ENCODE data around the gene RNF144A. TPM values are rescaled to one million over a fixed set of nuclear protein-coding genes. Genes with fewer than 3 reads are reported as not detected.

RNF144A gene
- total and polyA plus RNA-seq, 10 of the 15 experiments (the other 5 are each of a cell fraction or from before 2014, with no cell fraction given), result 0.02 to 12.1 (median 0.48) TPM; not detected in 1

DNA sequence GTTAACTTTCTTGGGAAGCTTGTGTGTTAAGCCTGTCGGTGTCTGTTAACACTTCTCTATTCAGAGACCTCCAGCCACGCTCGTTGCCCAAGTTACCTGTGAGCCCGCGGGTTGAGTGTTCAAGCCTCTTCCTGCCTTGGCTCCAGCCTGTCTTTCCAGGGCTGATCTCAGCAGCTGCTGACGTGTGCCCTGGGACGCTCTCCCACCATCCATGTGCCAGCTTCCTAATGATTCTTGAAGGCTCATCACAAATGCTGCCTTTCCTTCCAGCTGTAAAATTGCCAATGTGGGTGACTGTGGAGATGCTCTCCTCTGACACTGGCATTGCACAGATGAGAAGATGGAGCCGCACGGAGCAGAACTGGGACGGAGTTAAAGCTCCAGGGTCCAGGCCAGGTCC, 6.1 kb downstream of the RNF144A start:
- SMC1A ChIA-PET (ENCODE audit: uncharacterized antibody, unreplicated experiment), result interaction anchor here (1.2 kb wide), 1 partner anchor 91 kb away, joined by 3 read pairs; no protein-coding TSS in a partner anchor
- TF ChIP-seq, protein P1, sequence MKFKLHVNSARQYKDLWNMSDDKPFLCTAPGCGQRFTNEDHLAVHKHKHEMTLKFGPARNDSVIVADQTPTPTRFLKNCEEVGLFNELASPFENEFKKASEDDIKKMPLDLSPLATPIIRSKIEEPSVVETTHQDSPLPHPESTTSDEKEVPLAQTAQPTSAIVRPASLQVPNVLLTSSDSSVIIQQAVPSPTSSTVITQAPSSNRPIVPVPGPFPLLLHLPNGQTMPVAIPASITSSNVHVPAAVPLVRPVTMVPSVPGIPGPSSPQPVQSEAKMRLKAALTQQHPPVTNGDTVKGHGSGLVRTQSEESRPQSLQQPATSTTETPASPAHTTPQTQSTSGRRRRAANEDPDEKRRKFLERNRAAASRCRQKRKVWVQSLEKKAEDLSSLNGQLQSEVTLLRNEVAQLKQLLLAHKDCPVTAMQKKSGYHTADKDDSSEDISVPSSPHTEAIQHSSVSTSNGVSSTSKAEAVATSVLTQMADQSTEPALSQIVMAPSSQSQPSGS (IDR thresholded peaks at IDR 0.05; ENCODE audit: low read length), result no peak
- TF ChIP-seq, protein P2, sequence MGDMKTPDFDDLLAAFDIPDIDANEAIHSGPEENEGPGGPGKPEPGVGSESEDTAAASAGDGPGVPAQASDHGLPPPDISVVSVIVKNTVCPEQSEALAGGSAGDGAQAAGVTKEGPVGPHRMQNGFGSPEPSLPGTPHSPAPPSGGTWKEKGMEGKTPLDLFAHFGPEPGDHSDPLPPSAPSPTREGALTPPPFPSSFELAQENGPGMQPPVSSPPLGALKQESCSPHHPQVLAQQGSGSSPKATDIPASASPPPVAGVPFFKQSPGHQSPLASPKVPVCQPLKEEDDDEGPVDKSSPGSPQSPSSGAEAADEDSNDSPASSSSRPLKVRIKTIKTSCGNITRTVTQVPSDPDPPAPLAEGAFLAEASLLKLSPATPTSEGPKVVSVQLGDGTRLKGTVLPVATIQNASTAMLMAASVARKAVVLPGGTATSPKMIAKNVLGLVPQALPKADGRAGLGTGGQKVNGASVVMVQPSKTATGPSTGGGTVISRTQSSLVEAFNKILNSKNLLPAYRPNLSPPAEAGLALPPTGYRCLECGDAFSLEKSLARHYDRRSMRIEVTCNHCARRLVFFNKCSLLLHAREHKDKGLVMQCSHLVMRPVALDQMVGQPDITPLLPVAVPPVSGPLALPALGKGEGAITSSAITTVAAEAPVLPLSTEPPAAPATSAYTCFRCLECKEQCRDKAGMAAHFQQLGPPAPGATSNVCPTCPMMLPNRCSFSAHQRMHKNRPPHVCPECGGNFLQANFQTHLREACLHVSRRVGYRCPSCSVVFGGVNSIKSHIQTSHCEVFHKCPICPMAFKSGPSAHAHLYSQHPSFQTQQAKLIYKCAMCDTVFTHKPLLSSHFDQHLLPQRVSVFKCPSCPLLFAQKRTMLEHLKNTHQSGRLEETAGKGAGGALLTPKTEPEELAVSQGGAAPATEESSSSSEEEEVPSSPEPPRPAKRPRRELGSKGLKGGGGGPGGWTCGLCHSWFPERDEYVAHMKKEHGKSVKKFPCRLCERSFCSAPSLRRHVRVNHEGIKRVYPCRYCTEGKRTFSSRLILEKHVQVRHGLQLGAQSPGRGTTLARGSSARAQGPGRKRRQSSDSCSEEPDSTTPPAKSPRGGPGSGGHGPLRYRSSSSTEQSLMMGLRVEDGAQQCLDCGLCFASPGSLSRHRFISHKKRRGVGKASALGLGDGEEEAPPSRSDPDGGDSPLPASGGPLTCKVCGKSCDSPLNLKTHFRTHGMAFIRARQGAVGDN (IDR thresholded peaks at IDR 0.05), result no peak
- TF ChIP-seq JUND (IDR thresholded peaks at IDR 0.05; ENCODE audit: low read depth, low read length) (no peak), POLR2AphosphoS2 (IDR thresholded peaks at IDR 0.05; ENCODE audit: low read depth, low read length) (no peak), EP300 (IDR thresholded peaks at IDR 0.05; ENCODE audit: borderline replicate concordance in 1 of 2, control insufficient read depth in 1 of 2, low read depth in 2 of 2, low read length in 2 of 2) (no peak), MYB (IDR thresholded peaks at IDR 0.05; ENCODE audit: borderline replicate concordance, low read depth, low read length) (no peak), YY1 (IDR thresholded peaks at IDR 0.05; ENCODE audit: low read depth, low read length) (no peak), PAX5 (IDR thresholded peaks at IDR 0.05; ENCODE audit: borderline replicate concordance, low read depth, low read length) (no peak), MTA3 (IDR thresholded peaks at IDR 0.05; ENCODE audit: borderline replicate concordance, low read length) (no peak), CEBPB (IDR thresholded peaks at IDR 0.05; ENCODE audit: borderline replicate concordance in 1 of 2, low read depth in 2 of 2, low read length in 2 of 2) (no peak)
- TF ChIP-seq, protein P3, sequence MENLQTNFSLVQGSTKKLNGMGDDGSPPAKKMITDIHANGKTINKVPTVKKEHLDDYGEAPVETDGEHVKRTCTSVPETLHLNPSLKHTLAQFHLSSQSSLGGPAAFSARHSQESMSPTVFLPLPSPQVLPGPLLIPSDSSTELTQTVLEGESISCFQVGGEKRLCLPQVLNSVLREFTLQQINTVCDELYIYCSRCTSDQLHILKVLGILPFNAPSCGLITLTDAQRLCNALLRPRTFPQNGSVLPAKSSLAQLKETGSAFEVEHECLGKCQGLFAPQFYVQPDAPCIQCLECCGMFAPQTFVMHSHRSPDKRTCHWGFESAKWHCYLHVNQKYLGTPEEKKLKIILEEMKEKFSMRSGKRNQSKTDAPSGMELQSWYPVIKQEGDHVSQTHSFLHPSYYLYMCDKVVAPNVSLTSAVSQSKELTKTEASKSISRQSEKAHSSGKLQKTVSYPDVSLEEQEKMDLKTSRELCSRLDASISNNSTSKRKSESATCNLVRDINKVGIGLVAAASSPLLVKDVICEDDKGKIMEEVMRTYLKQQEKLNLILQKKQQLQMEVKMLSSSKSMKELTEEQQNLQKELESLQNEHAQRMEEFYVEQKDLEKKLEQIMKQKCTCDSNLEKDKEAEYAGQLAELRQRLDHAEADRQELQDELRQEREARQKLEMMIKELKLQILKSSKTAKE (IDR thresholded peaks at IDR 0.05; ENCODE audit: low read depth, poor library complexity, severe bottlenecking), result no peak
- in situ Hi-C loops (cut with MboI), result no loop called here
- ATAC-seq, result no peak
- no peak overlapping the region for H3K9ac ChIP-seq (ENCODE audit: control insufficient read depth, insufficient read depth, low read length)
- H3K9me3 ChIP-seq (replicated peaks; ENCODE audit: control insufficient read depth, insufficient read depth, low read length), result peaks cover 4% of the 10 kb centered on the region; the same call in 1 of the 3 replicates
- no TSS peak for BruUV-seq (replicated peaks)
- H3K4me1 ChIP-seq (ENCODE audit: control insufficient read depth, insufficient read depth, low read length), result 0 out of 2 replicates have a peak, but pooled peaks cover 5% of the 10 kb centered on the region
- CTCF ChIA-PET, result interaction anchor here (0.7 to 1.3 kb wide), 6 partner anchors 14 to 121 kb away, joined by 3 to 5 read pairs (median 3); no protein-coding TSS in a partner anchor
- POLR2A ChIA-PET, result interaction anchor here (0.7 kb wide), 2 partner anchors 12 to 130 kb away, joined by 3 to 4 read pairs; no protein-coding TSS in a partner anchor
- no peak overlapping the region for H3K4me3 ChIP-seq
- no peak for FAIRE-seq
- no peaks in the 10 kb centered on the region for H3K36me3 ChIP-seq (ENCODE audit: control insufficient read depth in 2 of 2, insufficient read depth in 2 of 2, low read length in 1 of 2)
- H3K4me2 ChIP-seq (ENCODE audit: control insufficient read depth, insufficient read depth), result no peak overlapping the region
- DNase-seq (ENCODE audit: low read depth, low spot score), result no peak
- H4K20me1 ChIP-seq (ENCODE audit: control insufficient read depth, insufficient read depth), result no peaks in the 10 kb centered on the region
- RAD21 ChIA-PET (ENCODE audit: unreplicated experiment), result no interaction called here
- 81% methylated on average over 10 of the region's 10 CpGs for WGBS (ENCODE audit: insufficient coverage, insufficient replicate concordance, low lambda C conversion rate, missing lambda C conversion rate)
- H3K27me3 ChIP-seq (replicated peaks in 1 of 2; ENCODE audit: control insufficient read depth in 2 of 2, insufficient read depth in 2 of 2, low read length in 1 of 2), result no peaks in the 10 kb centered on the region
- intact Hi-C loops (cut with micrococcal nuclease; ENCODE audit: unreplicated experiment), result no loop called here
- H3K27ac ChIP-seq (ENCODE audit: control insufficient read depth, insufficient read depth), result no peak overlapping the region
- no peak overlapping the region for H2AFZ ChIP-seq (ENCODE audit: control insufficient read depth, low read depth, low read length)
- H3K79me2 ChIP-seq (ENCODE audit: control insufficient read depth, insufficient read depth, low read length), result no peaks in the 10 kb centered on the region
